Measurements from ENCODE around the gene CBX4. TPM values are rescaled to one million over a fixed set of nuclear protein-coding genes. Genes with fewer than 3 reads are reported as not detected.
A peak's percentile ranks its signal among the peaks of the same experiment; 100 is the strongest.

CBX4 gene
- total RNA-seq, 1 donor from 2014 or later: 22.8 TPM

DNA sequence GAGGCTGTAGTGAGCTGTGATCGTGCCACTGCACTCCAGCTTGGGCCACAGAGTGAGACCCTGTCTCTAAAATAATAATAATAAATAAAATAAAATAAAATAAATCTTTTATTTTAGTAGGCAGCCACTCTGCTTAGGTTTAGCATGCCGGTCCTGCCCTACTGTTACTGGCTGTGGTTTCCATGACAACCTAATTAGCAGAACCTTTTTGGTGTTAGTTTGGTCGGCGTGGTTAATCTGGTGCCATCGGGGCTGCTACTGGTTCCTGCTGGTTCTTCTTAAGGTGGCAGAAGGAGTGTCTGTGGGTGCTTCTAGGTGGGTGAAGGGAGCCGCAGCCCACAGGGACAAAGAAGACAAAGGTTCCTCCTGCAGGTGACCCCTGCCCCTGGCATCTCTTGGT is 37.8 kb upstream of the CBX4 start:
- Mint-ChIP-seq H3K4me3 (ENCODE audit: low read depth) (no peak overlapping the region), H3K36me3 (ENCODE audit: insufficient read depth) (peaks cover 2% of the 10 kb centered on the region), H3K4me1 (ENCODE audit: low read depth) (no peaks in the 10 kb centered on the region), H3K9me3 (ENCODE audit: low read depth) (peaks cover 4% of the 10 kb centered on the region), H3K27ac (no peak overlapping the region), H3K27me3 (peaks cover 11% of the 10 kb centered on the region)
- no peak for DNase-seq (ENCODE audit: low spot score, unreplicated experiment)
- TF ChIP-seq, protein P1, sequence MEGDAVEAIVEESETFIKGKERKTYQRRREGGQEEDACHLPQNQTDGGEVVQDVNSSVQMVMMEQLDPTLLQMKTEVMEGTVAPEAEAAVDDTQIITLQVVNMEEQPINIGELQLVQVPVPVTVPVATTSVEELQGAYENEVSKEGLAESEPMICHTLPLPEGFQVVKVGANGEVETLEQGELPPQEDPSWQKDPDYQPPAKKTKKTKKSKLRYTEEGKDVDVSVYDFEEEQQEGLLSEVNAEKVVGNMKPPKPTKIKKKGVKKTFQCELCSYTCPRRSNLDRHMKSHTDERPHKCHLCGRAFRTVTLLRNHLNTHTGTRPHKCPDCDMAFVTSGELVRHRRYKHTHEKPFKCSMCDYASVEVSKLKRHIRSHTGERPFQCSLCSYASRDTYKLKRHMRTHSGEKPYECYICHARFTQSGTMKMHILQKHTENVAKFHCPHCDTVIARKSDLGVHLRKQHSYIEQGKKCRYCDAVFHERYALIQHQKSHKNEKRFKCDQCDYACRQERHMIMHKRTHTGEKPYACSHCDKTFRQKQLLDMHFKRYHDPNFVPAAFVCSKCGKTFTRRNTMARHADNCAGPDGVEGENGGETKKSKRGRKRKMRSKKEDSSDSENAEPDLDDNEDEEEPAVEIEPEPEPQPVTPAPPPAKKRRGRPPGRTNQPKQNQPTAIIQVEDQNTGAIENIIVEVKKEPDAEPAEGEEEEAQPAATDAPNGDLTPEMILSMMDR (IDR thresholded peaks at IDR 0.05; ENCODE audit: unreplicated experiment): no peak

DNA sequence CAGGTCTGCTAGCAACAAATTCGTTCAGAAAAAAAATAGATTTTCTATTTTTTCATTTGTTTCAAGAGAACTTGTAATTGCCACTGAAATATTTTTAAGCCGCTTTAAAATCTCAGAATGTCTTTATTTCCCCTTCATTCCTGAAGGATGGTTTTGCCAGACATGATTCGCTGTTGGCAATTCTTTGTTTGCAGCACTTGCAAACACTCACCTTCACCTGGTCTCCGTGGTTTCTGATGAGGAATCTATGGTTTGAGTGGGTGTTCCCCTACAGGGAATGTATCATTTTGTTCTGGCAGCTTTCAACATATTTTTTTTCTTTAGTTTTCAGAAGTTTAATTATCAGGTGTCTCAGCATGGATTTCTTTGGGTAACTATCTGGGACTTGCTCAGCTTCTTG is 36.3 kb upstream of the CBX4 start:
- Mint-ChIP-seq H3K36me3 (ENCODE audit: insufficient read depth) (peaks cover 2% of the 10 kb centered on the region), H3K9me3 (ENCODE audit: low read depth) (peaks cover 4% of the 10 kb centered on the region), H3K4me3 (ENCODE audit: low read depth) (no peak overlapping the region), H3K27ac (no peak overlapping the region), H3K4me1 (ENCODE audit: low read depth) (no peaks in the 10 kb centered on the region), H3K27me3 (peaks cover 9% of the 10 kb centered on the region)
- TF ChIP-seq, protein P1 (IDR thresholded peaks at IDR 0.05; ENCODE audit: unreplicated experiment): no peak
- no peak for DNase-seq (ENCODE audit: low spot score, unreplicated experiment)

DNA sequence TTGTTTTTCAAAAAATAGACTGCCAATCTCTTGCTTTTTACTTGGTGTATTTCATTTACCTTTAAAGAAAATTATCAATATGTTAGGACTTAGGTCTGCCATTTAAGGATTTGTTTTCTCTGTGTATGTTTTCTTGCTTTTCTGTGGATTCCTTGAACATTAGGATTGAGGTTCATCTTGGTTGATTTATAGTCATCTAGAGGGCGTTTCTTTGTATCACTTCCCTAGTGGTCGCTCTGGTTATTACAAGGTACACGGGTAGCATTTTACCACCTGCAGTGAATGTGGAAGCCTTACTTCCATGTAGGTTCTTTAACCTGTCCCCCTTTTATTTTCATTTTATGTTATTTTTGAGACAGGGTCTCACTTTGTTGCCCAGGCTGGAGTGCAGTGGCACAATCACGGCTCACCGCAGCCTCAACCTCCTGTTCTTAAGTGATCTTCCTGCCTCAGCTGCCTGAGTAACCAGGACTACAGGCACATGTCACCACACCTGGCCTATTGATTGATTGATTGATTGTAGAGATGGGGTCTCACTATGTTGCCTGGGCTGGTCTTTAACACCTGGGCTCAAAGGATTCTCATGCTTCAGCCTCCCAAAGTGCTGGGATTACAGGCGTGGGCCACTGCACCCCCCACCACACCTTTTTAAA is 35.2 kb upstream of the CBX4 start:
- Mint-ChIP-seq H3K27ac (no peak overlapping the region), H3K9me3 (ENCODE audit: low read depth) (peaks cover 4% of the 10 kb centered on the region), H3K4me1 (ENCODE audit: low read depth) (no peaks in the 10 kb centered on the region), H3K4me3 (ENCODE audit: low read depth) (no peak overlapping the region), H3K27me3 (peaks cover 9% of the 10 kb centered on the region), H3K36me3 (ENCODE audit: insufficient read depth) (peaks cover 2% of the 10 kb centered on the region)
- TF ChIP-seq, protein P1 (IDR thresholded peaks at IDR 0.05; ENCODE audit: unreplicated experiment): peak; percentile 64
- DNase-seq (ENCODE audit: low spot score, unreplicated experiment): no peak

DNA sequence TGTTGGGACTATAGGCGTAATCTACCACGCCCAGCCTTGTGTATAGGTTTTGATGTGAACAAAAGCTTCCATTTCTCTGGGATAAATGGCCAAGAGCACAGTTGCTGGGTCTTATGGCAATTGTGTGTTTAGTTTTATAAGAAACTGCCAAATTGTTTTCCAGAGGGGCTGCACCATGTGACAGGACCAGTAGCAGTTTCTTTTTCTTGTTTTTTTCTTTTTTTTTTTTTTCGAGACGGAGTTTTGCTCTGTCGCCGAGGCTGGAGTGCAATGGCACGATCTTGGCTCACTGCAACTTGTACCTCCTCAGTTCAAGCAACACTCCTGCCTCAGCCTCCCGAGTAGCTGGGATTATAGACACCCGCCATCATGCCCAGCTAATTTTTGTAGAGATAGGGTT is 34.3 kb upstream of the CBX4 start:
- Mint-ChIP-seq H3K27me3 (peaks cover 9% of the 10 kb centered on the region), H3K4me1 (ENCODE audit: low read depth) (no peaks in the 10 kb centered on the region), H3K36me3 (ENCODE audit: insufficient read depth) (peaks cover 2% of the 10 kb centered on the region), H3K4me3 (ENCODE audit: low read depth) (no peak overlapping the region), H3K9me3 (ENCODE audit: low read depth) (peaks cover 4% of the 10 kb centered on the region), H3K27ac (no peak overlapping the region)
- no peak for DNase-seq (ENCODE audit: low spot score, unreplicated experiment)
- TF ChIP-seq, protein P1 (IDR thresholded peaks at IDR 0.05; ENCODE audit: unreplicated experiment): no peak

DNA sequence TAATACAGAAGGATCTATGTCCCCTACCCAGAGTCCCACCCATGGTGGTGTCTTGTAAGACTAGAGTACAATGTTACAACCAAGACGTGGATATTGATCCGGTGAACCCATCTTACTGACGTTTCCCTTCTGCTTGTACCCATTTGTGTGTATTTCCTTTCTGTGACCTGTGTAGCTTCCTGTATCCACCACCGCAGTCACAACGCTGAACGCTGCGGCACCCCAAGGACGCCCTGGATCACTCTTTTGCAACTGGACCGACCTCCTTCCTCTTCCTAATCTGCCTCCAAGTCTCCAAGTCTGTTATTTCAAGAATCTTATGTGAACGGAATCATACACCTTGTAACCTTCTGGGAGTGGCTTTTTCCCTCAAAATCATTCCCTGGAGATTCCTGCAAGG is 33.5 kb upstream of the CBX4 start:
- Mint-ChIP-seq H3K9me3 (ENCODE audit: low read depth) (peaks cover 4% of the 10 kb centered on the region), H3K4me1 (ENCODE audit: low read depth) (no peaks in the 10 kb centered on the region), H3K27ac (peak overlapping the region; percentile 61), H3K27me3 (peaks cover 9% of the 10 kb centered on the region), H3K4me3 (ENCODE audit: low read depth) (no peak overlapping the region), H3K36me3 (ENCODE audit: insufficient read depth) (peaks cover 2% of the 10 kb centered on the region)
- DNase-seq (ENCODE audit: low spot score, unreplicated experiment): no peak
- TF ChIP-seq, protein P1 (IDR thresholded peaks at IDR 0.05; ENCODE audit: unreplicated experiment): no peak

Measured in progenitor cell of endocrine pancreas (in vitro differentiated cells).